ENCODE measurements around the gene WDR18.

Gene WDR18

GRCh38 chr19:1008268-1009040 lies 24.3 kb downstream of the WDR18 start:
- DNase-seq (ENCODE audit: low read depth) = no peak

DNA sequence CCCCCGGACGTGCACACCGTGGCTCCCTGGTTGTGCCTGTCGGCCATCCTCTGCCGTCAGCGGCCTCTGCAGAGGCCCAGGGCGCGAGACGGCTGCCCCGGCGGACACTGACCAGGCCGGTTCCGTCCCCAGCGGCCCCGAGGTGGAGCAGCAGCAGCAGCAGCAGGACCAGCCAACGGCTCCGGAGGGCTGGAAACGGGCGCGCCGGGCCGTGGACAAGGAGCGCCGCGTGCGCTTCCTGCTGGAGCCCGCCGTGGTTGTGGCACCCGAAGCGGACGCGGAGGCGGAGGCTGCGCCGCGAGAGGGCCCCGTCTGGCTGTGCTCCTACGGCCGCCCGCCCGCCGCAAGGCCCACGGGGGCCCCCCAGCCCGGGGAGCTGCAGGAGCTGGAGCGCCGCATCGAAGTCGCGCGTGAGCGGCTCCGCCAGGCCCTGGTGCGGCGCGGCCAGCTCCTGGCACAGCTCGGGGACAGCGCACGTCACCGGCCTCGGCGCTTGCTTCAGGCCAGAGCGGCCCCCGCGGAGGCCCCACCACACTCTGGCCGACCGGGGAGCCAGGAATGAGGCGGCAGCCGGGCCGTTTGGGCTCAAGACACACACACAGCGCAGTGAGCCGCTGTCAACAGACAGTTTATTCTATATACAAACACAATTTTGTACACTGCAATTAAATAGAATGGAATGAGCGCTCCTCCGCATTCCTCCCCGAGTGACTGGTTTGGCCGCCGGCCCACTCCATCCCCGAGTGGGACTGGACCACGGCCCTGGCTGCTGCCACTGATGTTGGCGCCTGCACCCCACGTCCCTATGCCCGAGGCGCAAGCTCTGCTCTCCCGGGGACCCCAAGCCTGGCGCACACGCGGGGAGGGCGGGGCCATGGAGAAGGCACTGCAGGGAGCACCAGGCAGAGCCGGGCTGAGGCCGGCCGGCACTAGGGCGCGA lies 25.2 kb downstream of the WDR18 start:
- peak; percentile 25 for DNase-seq (ENCODE audit: low read depth)

- no peak for DNase-seq (ENCODE audit: low read depth)
Measured at GRCh38 chr19:1009981-1010538, 25.9 kb downstream of the WDR18 start.

DNA sequence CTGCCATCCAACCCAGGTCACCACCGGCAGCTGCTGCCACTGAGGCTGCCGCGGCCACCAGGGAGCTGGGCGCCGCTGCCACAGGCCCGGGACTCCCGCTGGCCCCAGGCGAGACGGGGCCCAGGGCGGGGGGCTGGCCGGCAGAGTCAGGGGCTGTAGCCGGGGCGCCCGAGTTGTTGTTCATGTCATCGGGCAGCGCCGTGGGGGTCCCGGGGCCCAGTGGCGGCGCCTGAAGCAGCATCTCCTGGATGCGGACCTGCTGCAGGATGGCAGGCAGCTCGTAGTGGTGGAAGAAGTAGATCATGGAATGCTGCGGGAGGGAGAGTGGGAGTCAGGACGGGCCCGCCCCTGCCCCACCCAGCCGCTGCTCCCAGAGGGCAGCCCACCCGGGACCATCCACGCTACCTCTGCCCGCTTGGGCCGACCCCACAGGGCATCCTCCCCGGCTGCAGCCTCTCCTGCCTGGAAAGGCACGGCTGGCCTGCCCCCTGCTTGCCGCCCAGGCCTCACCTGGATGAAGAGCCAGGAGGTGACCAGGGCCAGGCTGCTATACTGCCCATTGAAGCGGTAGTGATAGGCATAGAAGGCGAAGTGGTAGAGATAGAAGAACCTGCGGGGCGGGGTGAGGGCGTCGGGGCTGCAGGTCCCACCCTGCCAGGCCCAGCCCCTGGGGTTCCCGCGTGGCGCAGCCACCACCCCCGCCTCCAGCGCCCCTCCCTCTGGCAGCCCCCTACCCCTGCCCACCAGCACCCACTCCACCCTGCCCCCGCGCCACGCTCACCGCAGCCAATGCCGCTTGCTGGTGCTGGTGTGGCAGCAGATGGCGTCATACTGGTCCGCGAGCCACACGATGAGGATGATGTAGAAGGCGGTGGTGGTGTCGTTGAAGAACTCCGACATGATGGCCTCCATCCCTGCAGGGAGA lies 26.7 kb downstream of the WDR18 start:
- no peak for DNase-seq (ENCODE audit: low read depth)

DNA sequence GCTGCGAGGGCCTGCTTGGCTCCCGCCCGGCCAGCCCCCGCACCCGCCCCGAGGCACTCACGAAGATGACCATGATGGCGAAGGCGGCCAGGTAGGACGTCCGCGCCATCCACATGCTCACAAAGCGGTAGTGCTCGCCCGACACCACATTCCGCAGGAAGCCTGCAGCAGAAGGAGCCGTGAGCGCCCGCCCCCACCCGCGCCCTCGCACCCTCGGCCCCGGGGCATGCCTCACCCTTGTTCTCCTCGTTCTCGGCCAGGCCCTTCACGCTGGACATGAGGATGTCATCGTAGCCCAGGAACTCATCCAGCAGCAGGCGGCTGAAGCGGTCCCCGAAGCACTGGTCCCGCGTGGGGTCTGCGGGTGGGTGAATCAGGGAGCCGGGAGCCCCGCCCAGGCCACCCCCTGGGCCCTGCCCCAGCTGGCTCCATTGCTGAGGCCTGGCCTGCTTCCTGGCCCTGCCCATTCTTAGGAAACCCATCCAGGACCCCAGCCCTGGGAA lies 27.7 kb downstream of the WDR18 start:
- no peak for DNase-seq (ENCODE audit: low read depth)

DNA sequence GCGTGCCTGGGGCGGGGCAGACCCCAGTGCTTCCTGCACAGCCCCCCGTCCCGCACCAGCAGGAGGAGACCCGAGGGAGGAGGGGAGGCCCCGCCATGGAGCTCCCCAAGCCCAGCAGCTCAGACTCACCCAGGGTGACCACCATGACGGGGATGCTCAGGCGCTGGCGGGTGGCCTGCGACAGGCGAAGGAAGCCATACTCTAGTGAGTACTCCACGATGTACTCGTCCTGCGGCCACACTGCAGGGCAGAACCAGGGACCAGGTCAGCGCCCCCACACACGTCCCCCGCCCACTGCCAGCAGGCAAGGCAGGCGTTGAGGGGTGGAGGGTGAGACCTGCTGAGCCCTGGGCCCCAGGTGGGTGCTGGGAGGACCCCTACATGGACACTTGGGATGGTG lies 28.2 kb downstream of the WDR18 start:
- no peak for DNase-seq (ENCODE audit: low read depth)

DNA sequence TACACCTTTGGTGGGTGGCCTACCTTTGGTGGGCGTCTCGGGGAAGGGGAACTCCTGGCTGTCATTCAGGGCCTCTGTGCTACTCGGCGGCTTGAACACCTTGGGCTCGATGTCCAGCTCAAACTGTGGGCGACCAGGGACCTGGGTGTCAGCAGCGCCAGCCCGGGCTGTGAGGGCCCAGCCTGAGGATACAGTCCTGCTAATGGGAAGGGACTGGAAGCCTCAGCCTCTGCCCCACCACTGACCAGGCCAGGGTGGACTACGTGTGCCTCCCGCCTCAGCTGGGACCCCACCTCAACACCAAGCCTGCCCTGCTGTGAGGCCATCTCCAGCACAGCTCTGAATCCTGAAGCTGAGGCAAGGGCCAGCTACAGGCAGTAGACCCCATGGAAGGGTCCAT lies 29.1 kb downstream of the WDR18 start:
- no peak for DNase-seq (ENCODE audit: low read depth)

DNA sequence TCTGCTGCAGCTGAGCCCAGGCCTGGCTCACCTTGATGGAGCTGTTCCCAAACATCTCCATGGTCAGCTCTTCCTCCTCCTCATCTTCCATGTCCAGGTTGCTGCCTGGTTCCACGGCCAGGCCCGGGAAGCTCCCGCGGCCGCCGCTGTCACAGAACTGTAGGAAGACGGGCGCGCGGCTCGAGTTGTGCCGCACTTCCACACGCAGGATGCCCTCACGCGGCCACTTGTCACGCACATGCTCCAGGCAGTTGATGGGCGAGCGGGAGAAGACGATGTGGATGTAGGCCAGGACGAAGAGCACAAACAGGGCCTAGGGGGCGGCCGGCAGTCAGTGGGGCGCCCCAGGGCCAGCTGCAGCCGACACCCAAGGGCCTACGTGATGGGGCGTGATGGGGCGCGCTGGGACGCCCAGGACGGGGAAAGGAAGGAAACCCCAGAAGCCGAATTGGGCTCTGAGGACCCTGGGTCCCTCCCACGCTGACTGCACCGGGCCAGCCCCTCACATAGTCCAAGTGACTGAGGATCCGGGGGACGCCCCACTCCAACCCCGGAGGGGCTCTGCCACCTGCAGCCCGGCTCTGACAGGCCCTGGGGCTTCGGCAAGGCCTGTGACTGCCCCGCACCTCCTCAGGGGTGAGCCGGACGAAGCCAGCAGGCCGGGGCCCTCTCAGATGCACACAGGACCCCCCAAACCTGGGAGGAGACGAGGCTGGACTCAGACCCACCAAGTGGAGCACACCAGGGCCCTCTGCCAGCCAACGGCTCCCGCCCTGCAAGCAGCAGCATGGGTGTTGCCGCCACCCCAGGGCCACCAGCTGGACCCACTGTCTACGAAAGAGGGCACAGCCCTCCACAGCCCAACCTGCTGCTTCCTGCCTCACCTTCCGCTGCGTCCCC lies 30.3 kb downstream of the WDR18 start:
- DNase-seq (ENCODE audit: low read depth) = no peak

- no peak for DNase-seq (ENCODE audit: low read depth)
Measured at GRCh38 chr19:1015061-1015781, 31.1 kb downstream of the WDR18 start.

GRCh38 chr19:1015782-1016646 lies 31.9 kb downstream of the WDR18 start:
- DNase-seq (ENCODE audit: low read depth) = no peak

- peak; percentile 65 for DNase-seq (ENCODE audit: low read depth)
Measured at GRCh38 chr19:1016647-1017114, 32.5 kb downstream of the WDR18 start.

DNA sequence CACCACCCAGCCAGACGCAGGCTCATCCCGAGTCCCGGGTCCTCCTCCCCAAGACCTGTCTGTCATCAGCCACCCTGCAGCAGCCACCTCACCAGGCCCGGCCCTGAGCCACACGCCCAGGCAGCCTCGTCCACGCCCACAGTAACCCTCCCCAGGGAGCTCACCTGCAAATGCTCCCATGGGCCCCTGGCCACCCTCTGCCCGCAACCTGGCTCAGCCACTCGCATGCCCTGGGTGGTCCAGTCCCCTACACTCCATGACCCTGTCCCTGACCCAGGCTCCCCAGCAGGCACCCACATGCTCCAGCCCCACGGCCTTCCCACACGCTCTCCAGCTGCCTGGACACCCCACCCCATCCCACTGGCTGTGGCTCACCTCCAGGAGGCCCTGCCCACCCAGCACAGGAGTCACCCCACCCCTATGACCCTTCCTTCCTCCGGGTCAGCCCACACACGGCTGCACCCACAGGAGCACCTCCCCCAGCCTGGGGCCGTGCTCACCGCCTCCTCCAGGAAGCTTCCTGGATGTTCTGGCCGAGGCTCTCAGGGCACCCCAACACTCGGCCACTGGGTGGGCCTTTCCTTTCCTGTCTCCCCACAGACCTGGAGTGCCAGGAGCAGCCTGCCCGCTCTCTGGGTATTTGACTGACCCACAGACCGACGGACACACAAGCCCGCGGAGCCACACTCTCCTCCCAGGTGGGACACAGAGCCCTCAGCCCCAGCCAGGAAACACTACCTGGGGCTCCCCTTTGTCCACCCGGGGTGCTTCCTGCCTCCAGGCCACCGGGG lies 33.2 kb downstream of the WDR18 start:
- DNase-seq (ENCODE audit: low read depth) = no peak

DNA sequence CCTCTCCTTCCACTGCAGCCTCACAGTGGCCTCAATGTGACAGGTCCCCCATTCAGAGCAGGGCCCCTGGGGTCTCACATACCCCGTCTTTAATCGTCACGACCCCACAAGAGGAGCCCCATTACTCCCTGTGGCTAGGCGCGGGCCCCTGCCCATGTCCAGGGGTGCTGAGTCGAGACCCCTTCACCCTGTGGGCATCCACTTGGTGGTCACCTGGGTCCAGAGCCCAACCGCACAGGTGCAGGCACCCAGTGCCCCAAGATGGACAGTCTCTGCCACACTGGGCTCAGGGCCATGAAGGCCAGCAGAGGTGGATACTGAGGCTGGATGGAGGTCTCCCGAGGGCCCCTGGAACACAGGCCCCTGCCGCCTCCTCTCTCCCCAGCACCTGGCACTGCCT lies 33.8 kb downstream of the WDR18 start:
- no peak for DNase-seq (ENCODE audit: low read depth)

DNA sequence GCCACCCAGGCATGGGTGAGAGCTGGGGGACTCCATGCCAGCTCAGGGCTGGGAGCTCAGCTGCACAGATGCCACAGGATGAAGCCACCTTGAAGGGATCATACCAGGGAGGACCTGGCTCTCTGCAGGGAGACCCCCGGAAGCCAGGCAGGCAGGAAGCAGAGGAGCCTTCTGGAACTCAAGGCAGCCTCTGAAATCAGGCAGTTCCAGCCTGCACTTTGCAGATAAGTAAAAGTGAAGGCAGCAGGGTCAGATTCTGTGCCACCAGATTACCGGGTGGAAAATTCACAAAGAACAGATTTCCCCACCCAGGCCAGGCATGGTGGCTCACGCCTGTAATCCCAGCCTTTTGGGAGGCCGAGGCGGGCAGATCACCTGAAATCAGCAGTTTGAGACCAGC lies 34.2 kb downstream of the WDR18 start:
- no peak for DNase-seq (ENCODE audit: low read depth)

GRCh38 chr19:1018932-1019615 lies 34.9 kb downstream of the WDR18 start:
- DNase-seq (ENCODE audit: low read depth) = no peak

- no peak for DNase-seq (ENCODE audit: low read depth)
Measured at GRCh38 chr19:1019616-1019961, 35.4 kb downstream of the WDR18 start.
